T-helper 2 cell treated with Interferon-gamma antibody and Interleukin-4, amounts not matched to agents 5 μg/mL and 100 μg/mL, for 36 hours (primary cell): ENCODE results near the gene MPPED2.

Experiments used
- DNase-seq: peaks from one replicate; pipeline ENCODE4 v3.0.0; 2021; ENCODE audit warnings: low spot score
- H3K27ac Mint-ChIP-seq: one replicate; pipeline ENCODE4 v1.8.0; 2021; ENCODE audit warnings: mild to moderate bottlenecking, mixed read lengths
- H3K27me3 Mint-ChIP-seq: one replicate; pipeline ENCODE4 v1.8.0; 2021; ENCODE audit warnings: low read depth, mixed read lengths
- H3K36me3 Mint-ChIP-seq: one replicate; pipeline ENCODE4 v1.8.0; 2021; ENCODE audit warnings: low read depth, mixed read lengths
- H3K4me1 Mint-ChIP-seq: one replicate; pipeline ENCODE4 v1.8.0; 2021; ENCODE audit warnings: low read depth, mixed read lengths
- H3K4me3 Mint-ChIP-seq: one replicate; pipeline ENCODE4 v1.8.0; 2022; ENCODE audit warnings: mild to moderate bottlenecking, moderate library complexity, mixed read lengths
- H3K9me3 Mint-ChIP-seq: one replicate; pipeline ENCODE4 v1.8.0; 2021; ENCODE audit warnings: mixed read lengths

The MPPED2 gene

DNA sequence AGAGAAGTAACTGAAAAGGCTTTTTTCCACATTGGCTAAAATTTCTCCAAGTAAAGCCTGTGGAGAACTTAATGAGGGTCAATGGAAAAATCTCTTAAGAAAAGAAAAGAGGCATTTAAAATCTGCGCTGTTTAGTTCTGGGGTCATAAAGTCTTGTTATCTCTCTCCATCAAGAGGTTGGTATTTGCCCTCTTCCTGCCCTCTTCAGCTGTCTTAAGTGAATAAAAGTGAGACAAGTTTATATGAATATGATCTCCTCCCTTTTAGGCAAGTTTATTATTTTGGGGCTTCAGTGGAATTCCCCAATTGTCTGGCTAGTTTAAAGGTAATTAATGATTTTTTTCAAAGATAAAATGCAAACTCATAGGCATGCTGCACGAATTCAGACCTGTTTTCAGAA lies 173.6 kb downstream of the MPPED2 start:
- Mint-ChIP-seq H3K4me3 (no peak overlapping the region), H3K4me1 (no peaks in the 10 kb centered on the region), H3K27me3 (peaks cover 2% of the 10 kb centered on the region), H3K27ac (no peak overlapping the region), H3K36me3 (no peaks in the 10 kb centered on the region), H3K9me3 (no peaks in the 10 kb centered on the region)
- no peak for DNase-seq

DNA sequence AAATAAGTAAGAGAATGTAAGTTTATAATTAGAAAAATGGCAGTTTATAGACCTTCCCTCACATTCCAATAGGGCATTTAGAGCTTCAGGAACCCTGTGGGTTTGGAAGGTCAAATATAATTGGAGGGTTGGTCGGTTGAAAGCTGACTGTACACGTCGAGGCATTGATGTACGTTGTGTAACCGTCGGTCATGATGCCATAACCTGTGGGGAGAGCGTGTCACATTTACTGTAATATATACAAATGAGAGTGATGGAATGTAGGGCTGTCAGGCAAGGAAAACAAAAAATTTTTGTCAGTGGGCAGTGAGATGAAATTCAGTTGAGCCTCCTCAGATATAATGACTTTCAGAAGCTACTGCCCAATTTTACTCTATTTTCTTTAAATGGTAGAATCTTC lies 174.8 kb downstream of the MPPED2 start:
- no peak overlapping the region for H3K27ac Mint-ChIP-seq
- peaks cover 2% of the 10 kb centered on the region for H3K27me3 Mint-ChIP-seq
- no peak overlapping the region for H3K4me3 Mint-ChIP-seq
- H3K4me1 Mint-ChIP-seq, result no peaks in the 10 kb centered on the region
- DNase-seq, result no peak
- H3K36me3 Mint-ChIP-seq, result no peaks in the 10 kb centered on the region
- H3K9me3 Mint-ChIP-seq, result no peaks in the 10 kb centered on the region

DNA sequence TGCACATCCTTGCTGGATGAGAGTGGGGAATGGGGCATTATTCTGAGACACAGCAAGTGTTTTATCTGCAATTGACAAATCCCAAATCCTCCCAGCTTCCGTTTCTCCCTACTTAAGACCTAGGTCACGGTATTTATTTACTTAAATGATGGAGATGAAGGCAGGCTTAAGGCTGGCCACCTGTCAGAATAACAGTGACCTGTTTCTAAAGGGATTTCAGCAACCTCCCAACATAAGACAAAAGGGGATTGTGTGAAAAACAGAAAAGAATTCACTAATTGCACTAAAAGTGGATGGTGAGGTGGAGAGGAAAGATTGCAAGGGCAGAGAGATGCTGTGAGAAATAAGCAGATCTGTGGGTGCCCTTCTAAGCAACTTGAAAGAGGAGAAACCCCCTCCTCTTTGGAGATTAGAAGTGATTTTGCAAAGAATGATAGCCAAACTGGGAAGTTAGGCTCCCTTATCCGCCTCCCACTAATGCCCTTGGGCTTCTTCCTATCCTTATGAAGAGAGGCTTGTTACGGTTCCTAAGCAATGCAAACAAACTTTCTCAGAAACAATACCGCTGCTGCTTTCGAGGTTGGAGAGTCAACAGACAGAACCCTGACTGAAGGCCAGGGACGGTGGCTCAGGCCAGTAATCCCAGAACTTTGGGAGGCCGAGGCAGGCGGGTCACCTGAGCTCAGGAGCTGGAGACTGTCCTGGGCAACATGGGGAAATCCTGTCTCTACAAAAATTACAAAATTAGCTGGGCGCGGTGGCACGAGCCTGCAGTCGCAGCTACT lies 179.0 kb downstream of the MPPED2 start:
- Mint-ChIP-seq H3K9me3 (no peaks in the 10 kb centered on the region), H3K27me3 (peaks cover 2% of the 10 kb centered on the region), H3K4me3 (no peak overlapping the region), H3K36me3 (no peaks in the 10 kb centered on the region), H3K4me1 (peaks cover 2% of the 10 kb centered on the region), H3K27ac (no peak overlapping the region)
- DNase-seq, result no peak

DNA sequence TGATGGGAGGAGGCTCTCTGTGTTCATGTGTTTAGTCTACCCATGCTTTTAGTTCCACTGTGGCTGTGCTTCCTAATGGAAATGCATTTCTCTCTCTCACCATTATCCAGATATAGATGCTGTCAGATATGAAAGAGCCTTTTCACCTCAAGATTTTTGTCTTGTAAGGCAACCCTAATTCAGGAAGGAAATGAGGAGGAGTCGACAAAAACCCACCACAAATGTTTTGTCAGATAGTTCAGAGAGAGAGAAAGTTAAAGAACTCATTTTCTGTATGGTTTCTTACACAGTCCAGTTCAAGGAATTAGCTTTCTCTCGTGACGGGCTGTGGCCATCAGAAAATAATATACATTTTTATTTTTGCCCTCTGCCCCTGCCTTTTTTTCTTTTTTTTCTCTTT lies 180.8 kb downstream of the MPPED2 start:
- no peaks in the 10 kb centered on the region for H3K36me3 Mint-ChIP-seq
- no peak overlapping the region for H3K27ac Mint-ChIP-seq
- H3K27me3 Mint-ChIP-seq, result no peaks in the 10 kb centered on the region
- H3K4me3 Mint-ChIP-seq, result no peak overlapping the region
- peaks cover 2% of the 10 kb centered on the region for H3K4me1 Mint-ChIP-seq
- no peaks in the 10 kb centered on the region for H3K9me3 Mint-ChIP-seq
- DNase-seq, result no peak

DNA sequence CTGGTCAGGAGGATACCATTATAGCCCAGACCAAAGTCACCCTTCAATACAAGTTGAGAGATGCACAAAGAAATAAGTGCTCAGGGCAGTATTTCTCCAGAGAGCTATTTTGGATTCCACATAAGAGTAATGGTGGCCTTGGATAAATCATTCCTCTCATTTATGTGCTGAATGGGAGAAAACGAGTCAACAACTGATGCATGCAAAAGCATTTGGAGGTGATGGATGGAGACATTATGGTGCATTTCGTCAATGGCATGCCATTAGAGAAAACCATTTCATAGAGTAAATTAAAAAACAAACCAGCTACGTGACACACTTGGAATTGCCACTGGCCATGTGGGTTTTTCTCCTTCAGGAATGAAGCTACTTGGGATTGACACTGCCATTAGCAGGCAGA lies 182.0 kb downstream of the MPPED2 start:
- peaks cover 2% of the 10 kb centered on the region for H3K4me1 Mint-ChIP-seq
- H3K9me3 Mint-ChIP-seq, result no peaks in the 10 kb centered on the region
- no peak for DNase-seq
- no peak overlapping the region for H3K27ac Mint-ChIP-seq
- H3K27me3 Mint-ChIP-seq, result no peaks in the 10 kb centered on the region
- no peak overlapping the region for H3K4me3 Mint-ChIP-seq
- H3K36me3 Mint-ChIP-seq, result no peaks in the 10 kb centered on the region

DNA sequence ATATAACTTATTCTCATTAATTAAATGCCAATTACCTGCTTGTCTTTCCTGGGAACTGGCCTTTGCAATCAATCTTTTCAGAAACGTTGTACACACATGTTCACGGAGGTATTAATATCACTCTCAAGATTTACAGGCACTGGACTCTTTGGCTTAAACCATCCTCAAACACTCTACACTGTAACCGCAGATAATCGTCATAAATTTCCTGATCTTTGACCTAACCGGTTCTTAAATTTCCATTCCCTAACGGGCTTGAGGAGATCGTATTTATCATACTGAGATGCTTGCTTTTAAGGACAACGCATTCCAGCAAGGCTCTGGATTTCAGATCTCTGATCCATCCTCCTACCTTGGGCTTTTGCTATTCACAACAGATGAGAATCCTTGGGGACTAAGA lies 190.4 kb downstream of the MPPED2 start:
- Mint-ChIP-seq H3K27me3 (no peaks in the 10 kb centered on the region), H3K9me3 (no peaks in the 10 kb centered on the region), H3K4me3 (no peak overlapping the region), H3K27ac (no peak overlapping the region), H3K36me3 (no peaks in the 10 kb centered on the region), H3K4me1 (no peaks in the 10 kb centered on the region)
- DNase-seq, result no peak

DNA sequence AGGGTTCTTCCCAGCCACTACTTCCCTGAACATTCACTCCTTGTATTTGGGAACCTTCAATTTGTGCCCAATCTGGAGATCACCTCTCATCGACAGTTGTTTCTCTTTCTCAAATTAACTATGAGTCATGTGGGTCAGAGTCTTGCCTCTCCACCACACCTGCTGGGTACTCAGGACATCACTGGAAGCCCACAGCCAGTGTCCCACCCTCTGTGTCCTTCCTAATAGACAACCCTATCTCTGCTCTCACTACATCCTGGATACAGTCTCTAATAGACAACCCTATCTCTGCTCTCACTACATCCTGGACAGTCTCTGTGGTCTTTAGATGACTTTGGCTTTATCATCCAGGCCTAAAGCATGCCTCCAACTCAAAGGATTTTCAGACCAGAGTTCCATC lies 193.1 kb downstream of the MPPED2 start:
- H3K27ac Mint-ChIP-seq, result no peak overlapping the region
- H3K4me3 Mint-ChIP-seq, result no peak overlapping the region
- no peaks in the 10 kb centered on the region for H3K36me3 Mint-ChIP-seq
- H3K4me1 Mint-ChIP-seq, result no peaks in the 10 kb centered on the region
- no peak for DNase-seq
- H3K9me3 Mint-ChIP-seq, result no peaks in the 10 kb centered on the region
- H3K27me3 Mint-ChIP-seq, result no peaks in the 10 kb centered on the region

DNA sequence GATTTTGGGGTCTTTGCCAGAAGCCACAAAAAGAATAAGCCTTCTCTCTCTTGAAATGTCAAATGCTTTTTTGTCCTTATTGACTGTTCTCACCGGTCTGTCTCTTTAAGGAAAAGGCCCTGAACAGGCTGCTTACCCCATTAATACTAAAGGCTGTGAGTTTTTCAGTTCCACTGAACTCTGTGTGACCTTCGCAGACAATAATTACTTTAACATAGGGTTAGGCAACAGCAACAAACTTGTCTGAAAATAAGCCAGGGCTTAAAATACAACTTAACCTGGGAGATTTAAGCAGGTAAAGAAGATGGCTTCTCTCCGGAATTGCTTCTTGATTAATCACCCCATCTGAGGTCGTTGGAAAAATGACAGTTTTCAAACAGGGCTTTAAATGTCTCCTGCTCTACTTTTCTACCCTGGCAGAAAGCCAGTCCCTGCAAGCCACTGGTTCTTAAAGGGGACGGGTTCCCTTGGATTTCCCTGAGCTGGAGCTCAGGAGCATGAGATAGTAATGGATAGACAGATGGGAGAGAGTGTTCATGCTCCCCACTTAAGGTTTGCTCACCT lies 193.8 kb downstream of the MPPED2 start:
- DNase-seq, result no peak
- no peaks in the 10 kb centered on the region for H3K4me1 Mint-ChIP-seq

DNA sequence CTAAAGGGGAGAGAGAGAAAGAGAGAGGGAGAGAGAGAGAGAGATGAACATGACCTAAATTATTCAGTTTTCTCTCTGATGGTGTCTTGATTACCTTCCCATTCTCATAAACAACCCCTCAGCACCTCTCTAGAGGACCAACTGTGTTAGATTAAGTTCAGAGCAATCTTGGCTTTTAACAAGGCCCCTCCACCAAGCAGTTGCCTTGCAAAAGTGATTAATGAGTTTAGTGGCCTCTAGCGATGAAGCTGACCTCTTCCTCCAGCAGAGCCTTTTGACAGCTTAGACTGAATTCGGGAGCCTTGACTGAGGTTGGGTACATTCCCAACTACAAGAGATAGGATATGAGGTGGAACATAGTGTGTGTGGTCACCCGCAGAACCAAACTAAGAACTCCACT lies 197.2 kb downstream of the MPPED2 start:
- Mint-ChIP-seq H3K4me1 (no peaks in the 10 kb centered on the region), H3K27ac (no peak overlapping the region), H3K27me3 (no peaks in the 10 kb centered on the region), H3K36me3 (no peaks in the 10 kb centered on the region), H3K9me3 (no peaks in the 10 kb centered on the region), H3K4me3 (no peak overlapping the region)
- no peak for DNase-seq

More for the DNA sequence above, 193.8 kb downstream of the MPPED2 start:
- Mint-ChIP-seq H3K4me3 (no peak overlapping the region), H3K9me3 (no peaks in the 10 kb centered on the region), H3K27ac (no peak overlapping the region), H3K27me3 (no peaks in the 10 kb centered on the region), H3K36me3 (no peaks in the 10 kb centered on the region)

DNA sequence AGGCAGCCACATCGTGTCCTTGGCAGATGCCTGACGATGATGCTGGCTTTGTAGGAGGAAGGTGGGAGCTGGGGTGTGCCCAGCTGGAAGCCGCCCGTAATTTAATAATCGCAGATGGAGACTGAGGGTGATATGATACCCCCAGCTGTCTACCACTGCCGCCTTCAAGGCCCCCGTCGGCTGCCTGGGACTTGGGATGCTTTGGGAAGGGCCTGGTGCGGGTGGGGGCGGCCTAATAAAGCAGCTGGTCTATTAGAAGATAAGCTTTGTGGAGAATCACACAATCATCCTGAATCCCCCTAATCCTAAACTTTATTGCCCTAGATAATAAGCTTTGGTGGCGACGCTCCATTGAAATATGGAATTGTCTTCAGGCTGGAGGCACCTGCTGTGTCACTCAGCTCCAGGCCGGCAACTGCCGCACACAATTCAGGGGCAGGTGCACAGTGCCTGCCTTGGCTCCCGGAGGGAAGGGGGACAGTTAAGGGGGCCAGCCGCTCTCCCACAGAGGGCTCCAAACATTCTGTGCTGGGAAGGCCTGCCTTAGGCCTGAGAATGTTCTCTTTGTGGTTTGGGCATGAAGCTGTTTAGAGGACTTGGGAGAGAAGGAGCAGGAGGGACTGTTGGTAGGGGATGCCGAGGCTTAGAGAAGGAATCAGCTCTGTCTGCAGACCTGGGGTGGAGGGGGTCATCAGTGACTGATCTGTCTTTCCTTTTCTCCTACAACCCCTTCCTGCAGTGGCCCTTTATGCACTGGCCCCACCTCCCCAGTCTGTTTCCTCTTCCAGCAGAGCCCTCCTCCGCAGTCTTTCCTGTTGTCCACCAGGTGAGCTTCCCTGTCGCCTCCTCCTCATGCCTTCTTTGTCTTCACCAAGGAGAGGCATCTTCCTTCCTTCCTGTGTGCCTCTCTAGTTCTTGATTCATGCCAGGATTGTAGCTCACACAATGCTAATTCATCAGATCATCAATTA lies 198.0 kb downstream of the MPPED2 start:
- no peaks in the 10 kb centered on the region for H3K27me3 Mint-ChIP-seq
- no peaks in the 10 kb centered on the region for H3K4me1 Mint-ChIP-seq
- no peaks in the 10 kb centered on the region for H3K36me3 Mint-ChIP-seq
- H3K4me3 Mint-ChIP-seq, result no peak overlapping the region
- DNase-seq, result no peak
- no peak overlapping the region for H3K27ac Mint-ChIP-seq
- no peaks in the 10 kb centered on the region for H3K9me3 Mint-ChIP-seq

DNA sequence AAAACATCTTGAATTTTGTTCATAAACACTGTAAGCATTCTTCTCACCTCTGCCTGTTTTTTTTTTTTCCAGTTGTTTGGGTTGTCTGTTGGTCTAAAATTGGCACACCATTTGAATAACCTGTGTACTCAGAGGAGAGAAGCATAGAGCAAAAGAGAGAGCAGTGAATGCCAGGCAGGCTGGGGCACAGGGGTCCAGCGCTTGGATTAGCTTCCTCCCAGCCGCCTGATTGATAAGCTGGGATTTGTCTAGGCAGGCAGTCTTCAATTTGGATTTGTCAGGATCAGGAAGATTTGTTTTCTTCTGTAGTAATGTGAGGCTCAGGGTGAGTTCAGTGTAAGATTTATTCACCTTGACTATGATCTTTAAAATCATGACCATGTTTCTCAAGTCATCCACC lies 204.3 kb downstream of the MPPED2 start:
- H3K9me3 Mint-ChIP-seq, result no peaks in the 10 kb centered on the region
- H3K36me3 Mint-ChIP-seq, result no peaks in the 10 kb centered on the region
- no peak for DNase-seq
- no peaks in the 10 kb centered on the region for H3K4me1 Mint-ChIP-seq
- H3K27ac Mint-ChIP-seq, result no peak overlapping the region
- no peak overlapping the region for H3K4me3 Mint-ChIP-seq
- no peaks in the 10 kb centered on the region for H3K27me3 Mint-ChIP-seq

DNA sequence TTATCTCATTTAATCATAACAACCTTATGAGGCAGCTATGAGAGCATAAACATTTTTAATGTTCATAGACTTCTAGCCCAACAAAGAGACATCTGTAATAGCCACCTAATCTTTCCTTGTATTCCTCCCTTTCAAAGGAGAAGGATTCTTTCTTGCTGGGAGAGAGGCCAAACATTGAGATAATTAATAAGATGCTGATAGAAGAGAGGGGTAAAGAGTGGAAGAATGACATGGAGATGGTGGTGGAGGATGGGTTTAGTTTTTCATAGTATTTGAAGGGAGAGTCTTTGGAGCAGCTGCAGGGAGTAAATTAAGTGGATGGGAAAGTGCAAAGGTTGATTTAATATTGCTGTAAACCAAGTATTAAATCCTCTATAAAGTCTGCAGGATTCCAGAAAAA lies 205.3 kb downstream of the MPPED2 start:
- DNase-seq, result no peak
- Mint-ChIP-seq H3K9me3 (no peaks in the 10 kb centered on the region), H3K27me3 (no peaks in the 10 kb centered on the region), H3K4me3 (no peak overlapping the region), H3K27ac (no peak overlapping the region), H3K36me3 (no peaks in the 10 kb centered on the region), H3K4me1 (no peaks in the 10 kb centered on the region)

DNA sequence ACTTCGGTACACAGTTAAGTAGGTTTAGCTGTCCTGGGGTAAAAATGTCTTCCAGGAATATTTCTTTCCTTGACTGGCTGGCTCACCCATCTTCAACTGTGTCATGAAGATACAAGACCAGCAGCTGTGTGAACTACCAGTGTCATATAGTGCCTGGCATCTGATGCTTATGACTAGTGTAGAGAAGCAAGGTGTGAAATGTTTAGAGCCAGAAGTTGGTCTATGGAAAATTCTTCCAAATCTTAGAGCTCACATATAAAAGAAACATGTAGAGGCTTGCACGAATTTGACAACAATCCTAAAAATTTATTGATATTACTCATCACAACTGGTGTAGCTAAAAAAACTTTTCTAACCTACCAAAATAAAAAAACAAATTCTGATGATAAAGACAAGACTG lies 208.8 kb downstream of the MPPED2 start:
- H3K4me1 Mint-ChIP-seq, result no peaks in the 10 kb centered on the region
- no peaks in the 10 kb centered on the region for H3K9me3 Mint-ChIP-seq
- H3K36me3 Mint-ChIP-seq, result no peaks in the 10 kb centered on the region
- no peaks in the 10 kb centered on the region for H3K27me3 Mint-ChIP-seq
- no peak overlapping the region for H3K27ac Mint-ChIP-seq
- DNase-seq, result no peak
- H3K4me3 Mint-ChIP-seq, result no peak overlapping the region

DNA sequence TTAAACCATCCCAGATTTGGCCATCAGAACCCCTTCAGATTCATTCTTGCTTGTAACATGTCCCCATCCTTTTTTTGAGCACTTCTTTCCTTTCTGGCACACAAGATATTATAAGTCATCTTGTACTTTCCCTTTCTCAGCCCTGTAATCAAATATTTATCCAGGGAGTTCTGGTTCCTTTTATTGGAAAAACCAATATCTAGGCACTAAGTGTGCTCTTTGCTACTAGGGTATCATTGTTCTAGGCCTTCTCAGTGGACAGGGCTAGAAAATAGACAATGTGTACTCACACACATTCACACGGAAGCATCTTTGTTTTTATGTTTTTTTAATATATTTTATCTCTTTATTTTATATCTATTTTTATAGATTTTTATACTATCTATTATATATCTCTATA lies 216.0 kb downstream of the MPPED2 start:
- H3K36me3 Mint-ChIP-seq, result no peaks in the 10 kb centered on the region
- peaks cover 1% of the 10 kb centered on the region for H3K27me3 Mint-ChIP-seq
- no peak overlapping the region for H3K4me3 Mint-ChIP-seq
- H3K4me1 Mint-ChIP-seq, result no peaks in the 10 kb centered on the region
- no peak overlapping the region for H3K27ac Mint-ChIP-seq
- DNase-seq, result no peak
- H3K9me3 Mint-ChIP-seq, result no peaks in the 10 kb centered on the region
